HL-60 (cell line): ENCODE data around the gene MALRD1.

Source experiments
- DNase-seq, 2 experiments: peaks; one replicate each; pipeline ENCODE4 v3.0.0-alpha.2; 2010 to 2020; ENCODE audit warnings: low read depth in 1 of 2, low spot score in 1 of 2
- H3K27ac ChIP-seq: fragments of 250-450 bp; sonication (Bioruptor Pico); replicated peaks from 2 replicates; pipeline ENCODE4 v1.5.1; 2020; ENCODE audit warnings: mild to moderate bottlenecking, moderate library complexity
- H3K27me3 ChIP-seq: fragments of 250-450 bp; sonication (Bioruptor Pico); 2 replicates; pipeline ENCODE4 v1.5.1; 2021; ENCODE audit warnings: mild to moderate bottlenecking, moderate library complexity; ENCODE audit not compliant: insufficient read depth, poor library complexity, severe bottlenecking
- H3K4me3 ChIP-seq: replicated peaks from 2 replicates; pipeline ENCODE4 v1.5.1; 2011; ENCODE audit warnings: mild to moderate bottlenecking, control low read depth, low read length; ENCODE audit not compliant: insufficient read depth
- GABPA ChIP-seq: IDR thresholded peaks from 2 replicates; pipeline ENCODE4 v1.6.1; 2012; ENCODE audit warnings: low read depth
- POLR2AphosphoS5 ChIP-seq: IDR thresholded peaks from 2 replicates; pipeline ENCODE4 v1.6.1; 2012; ENCODE audit warnings: low read depth
- SPI1 ChIP-seq: IDR thresholded peaks from 2 replicates; pipeline ENCODE4 v1.6.1; 2012; ENCODE audit warnings: low read depth, mild to moderate bottlenecking, borderline replicate concordance
- TF ChIP-seq, protein P1 (sequence below): IDR thresholded peaks from one replicate; pipeline ENCODE4 v1.5.1; 2011; ENCODE audit warnings: low read length, control low read depth, inconsistent platforms; ENCODE audit not compliant: insufficient read depth
- TF ChIP-seq, protein P2 (sequence below): IDR thresholded peaks from 2 replicates; pipeline ENCODE4 v1.6.1; 2012; ENCODE audit warnings: low read depth; ENCODE audit not compliant: insufficient replicate concordance

MALRD1 gene

GRCh38 chr10:19385846-19386450 lies 337.3 kb downstream of the MALRD1 start:
- H3K4me3 ChIP-seq, result no peak overlapping the region
- no peak for DNase-seq
- H3K27me3 ChIP-seq, result no peaks in the 10 kb centered on the region
- H3K27ac ChIP-seq, result no peak overlapping the region
- TF ChIP-seq GABPA, result no peak
- no peak for TF ChIP-seq SPI1
- no peak for TF ChIP-seq POLR2AphosphoS5
- TF ChIP-seq, protein P1, sequence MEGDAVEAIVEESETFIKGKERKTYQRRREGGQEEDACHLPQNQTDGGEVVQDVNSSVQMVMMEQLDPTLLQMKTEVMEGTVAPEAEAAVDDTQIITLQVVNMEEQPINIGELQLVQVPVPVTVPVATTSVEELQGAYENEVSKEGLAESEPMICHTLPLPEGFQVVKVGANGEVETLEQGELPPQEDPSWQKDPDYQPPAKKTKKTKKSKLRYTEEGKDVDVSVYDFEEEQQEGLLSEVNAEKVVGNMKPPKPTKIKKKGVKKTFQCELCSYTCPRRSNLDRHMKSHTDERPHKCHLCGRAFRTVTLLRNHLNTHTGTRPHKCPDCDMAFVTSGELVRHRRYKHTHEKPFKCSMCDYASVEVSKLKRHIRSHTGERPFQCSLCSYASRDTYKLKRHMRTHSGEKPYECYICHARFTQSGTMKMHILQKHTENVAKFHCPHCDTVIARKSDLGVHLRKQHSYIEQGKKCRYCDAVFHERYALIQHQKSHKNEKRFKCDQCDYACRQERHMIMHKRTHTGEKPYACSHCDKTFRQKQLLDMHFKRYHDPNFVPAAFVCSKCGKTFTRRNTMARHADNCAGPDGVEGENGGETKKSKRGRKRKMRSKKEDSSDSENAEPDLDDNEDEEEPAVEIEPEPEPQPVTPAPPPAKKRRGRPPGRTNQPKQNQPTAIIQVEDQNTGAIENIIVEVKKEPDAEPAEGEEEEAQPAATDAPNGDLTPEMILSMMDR, result no peak
- TF ChIP-seq, protein P2, sequence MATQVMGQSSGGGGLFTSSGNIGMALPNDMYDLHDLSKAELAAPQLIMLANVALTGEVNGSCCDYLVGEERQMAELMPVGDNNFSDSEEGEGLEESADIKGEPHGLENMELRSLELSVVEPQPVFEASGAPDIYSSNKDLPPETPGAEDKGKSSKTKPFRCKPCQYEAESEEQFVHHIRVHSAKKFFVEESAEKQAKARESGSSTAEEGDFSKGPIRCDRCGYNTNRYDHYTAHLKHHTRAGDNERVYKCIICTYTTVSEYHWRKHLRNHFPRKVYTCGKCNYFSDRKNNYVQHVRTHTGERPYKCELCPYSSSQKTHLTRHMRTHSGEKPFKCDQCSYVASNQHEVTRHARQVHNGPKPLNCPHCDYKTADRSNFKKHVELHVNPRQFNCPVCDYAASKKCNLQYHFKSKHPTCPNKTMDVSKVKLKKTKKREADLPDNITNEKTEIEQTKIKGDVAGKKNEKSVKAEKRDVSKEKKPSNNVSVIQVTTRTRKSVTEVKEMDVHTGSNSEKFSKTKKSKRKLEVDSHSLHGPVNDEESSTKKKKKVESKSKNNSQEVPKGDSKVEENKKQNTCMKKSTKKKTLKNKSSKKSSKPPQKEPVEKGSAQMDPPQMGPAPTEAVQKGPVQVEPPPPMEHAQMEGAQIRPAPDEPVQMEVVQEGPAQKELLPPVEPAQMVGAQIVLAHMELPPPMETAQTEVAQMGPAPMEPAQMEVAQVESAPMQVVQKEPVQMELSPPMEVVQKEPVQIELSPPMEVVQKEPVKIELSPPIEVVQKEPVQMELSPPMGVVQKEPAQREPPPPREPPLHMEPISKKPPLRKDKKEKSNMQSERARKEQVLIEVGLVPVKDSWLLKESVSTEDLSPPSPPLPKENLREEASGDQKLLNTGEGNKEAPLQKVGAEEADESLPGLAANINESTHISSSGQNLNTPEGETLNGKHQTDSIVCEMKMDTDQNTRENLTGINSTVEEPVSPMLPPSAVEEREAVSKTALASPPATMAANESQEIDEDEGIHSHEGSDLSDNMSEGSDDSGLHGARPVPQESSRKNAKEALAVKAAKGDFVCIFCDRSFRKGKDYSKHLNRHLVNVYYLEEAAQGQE, result no peak

- no peak for DNase-seq
- TF ChIP-seq SPI1, result no peak
- TF ChIP-seq, protein P2, result no peak
- H3K27ac ChIP-seq, result no peak overlapping the region
- no peaks in the 10 kb centered on the region for H3K27me3 ChIP-seq
- no peak overlapping the region for H3K4me3 ChIP-seq
Measured at GRCh38 chr10:19408924-19409323, 360.3 kb downstream of the MALRD1 start.

GRCh38 chr10:19411119-19411518 lies 362.5 kb downstream of the MALRD1 start:
- H3K27me3 ChIP-seq, result no peaks in the 10 kb centered on the region
- TF ChIP-seq SPI1, result no peak
- TF ChIP-seq, protein P2, result no peak
- TF ChIP-seq POLR2AphosphoS5, result no peak
- TF ChIP-seq, protein P1, result no peak
- no peak for TF ChIP-seq GABPA
- no peak overlapping the region for H3K27ac ChIP-seq
- H3K4me3 ChIP-seq, result no peak overlapping the region
- DNase-seq, result no peak

GRCh38 chr10:19412531-19412930 lies 363.9 kb downstream of the MALRD1 start:
- Histone ChIP-seq H3K27me3 (no peaks in the 10 kb centered on the region), H3K4me3 (no peak overlapping the region), H3K27ac (no peak overlapping the region)
- TF ChIP-seq SPI1 (no peak), GABPA (no peak), POLR2AphosphoS5 (no peak)
- TF ChIP-seq, protein P2, result no peak
- TF ChIP-seq, protein P1, result no peak
- no peak for DNase-seq
